Renal pelvis (tissue), 4 donors: ENCODE data around the gene USP31. TPM values are rescaled to one million over a fixed set of nuclear protein-coding genes. Genes with fewer than 3 reads are reported as not detected.

Source experiments
- DNase-seq: peaks from one replicate; pipeline ENCODE4 v3.0.0-alpha.2; 2013
- polyA plus RNA-seq, 3 donors: library from polyadenylated mRNA; unstranded; fragments of 120-200 nt; gene quantifications; one replicate each; pipeline ENCODE4 v1.2.1, GENCODE V29; 2013; ENCODE audit not compliant: insufficient read length in 3 of 3

USP31 gene
- polyA plus RNA-seq, 3 donors: 6.0 to 8.3 (median 8.2) TPM

DNA sequence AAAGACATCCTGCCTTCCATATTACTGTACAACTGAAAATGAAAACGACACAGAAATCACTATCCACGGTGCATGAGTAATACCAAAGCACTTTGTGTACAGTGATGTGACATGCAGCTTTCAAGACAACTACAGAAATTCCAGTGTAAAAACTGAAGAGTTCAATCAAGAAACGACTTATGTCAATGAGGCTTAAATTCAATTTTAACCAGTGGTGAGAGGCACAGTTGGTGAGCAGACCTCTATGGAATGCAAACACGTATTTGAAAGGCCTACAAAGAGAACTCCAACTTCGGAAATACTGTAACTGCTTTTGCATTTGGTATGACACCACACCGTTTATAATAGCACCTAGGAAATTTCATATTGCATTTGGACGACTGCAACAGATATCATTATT lies 87.6 kb downstream of the USP31 start:
- DNase-seq: no peak

GRCh38 chr16:23060458-23061320 lies 88.6 kb downstream of the USP31 start:
- peak; percentile 63 for DNase-seq

DNA sequence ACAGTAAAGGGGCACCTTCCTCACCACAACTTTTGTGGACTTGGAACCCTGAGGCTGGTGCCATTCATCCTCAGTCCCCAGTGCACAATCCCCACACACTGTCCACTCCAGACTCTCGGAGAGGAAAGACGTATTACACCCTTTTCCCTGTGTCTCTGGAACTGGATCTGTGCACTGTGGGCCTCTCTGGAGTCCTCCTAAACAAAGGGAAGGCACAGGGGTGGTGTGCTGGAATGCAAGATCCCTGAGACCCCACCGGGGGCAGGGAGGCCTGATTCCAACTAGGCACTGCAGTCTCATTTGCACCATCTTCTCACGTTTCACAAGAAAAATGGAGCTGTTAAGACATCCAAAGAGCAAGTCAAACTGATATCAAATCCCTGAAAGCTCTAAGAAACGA lies 89.8 kb downstream of the USP31 start:
- DNase-seq: no peak

GRCh38 chr16:23058576-23058975 lies 90.7 kb downstream of the USP31 start:
- no peak for DNase-seq

DNA sequence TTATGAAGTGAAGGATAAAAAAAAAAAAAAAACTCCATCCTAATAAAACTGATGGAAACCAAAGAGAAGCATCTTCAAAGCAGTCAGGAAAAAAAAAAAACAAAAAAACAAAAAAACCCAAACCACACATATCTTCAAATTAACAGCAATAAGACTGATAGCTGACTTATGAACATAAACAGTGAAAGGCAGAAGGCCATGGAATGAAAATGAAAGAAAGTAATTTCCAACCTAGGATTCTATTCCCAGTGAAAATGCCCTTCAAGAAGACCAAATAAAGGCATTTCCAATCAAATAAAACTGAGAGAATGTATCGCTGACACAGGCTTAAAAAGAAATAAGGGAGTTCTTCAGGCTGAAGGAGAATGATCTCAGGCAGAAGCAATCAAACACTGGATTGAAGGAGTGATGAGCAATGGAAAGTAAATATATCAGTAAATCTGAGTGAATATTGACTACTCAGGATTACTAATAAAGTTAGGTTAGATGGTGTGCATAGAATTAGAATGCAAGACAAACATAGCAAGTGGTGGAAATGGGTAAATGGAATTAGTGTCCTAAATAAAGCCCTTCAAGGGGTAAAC lies 92.1 kb downstream of the USP31 start:
- DNase-seq: no peak

DNA sequence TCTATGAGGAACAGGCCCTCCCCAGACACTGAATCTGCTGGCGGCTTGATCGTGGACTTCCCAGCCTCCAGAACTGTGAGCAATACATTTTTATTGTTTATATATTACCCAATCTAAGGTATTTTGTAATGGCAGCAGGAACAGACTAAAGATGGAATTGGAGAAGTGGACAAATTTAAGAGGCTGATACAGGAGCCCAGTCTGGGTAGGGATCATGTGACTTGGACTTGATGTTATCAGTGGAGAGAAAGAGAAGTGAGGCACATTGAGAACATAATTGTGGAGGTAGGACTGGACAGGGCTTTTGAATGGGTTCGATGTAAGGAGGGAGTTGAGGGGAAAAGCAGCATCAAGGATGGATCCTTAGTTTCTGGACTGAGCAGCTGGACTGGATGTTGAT lies 93.8 kb downstream of the USP31 start:
- no peak for DNase-seq

- no peak for DNase-seq
Measured at GRCh38 chr16:23052908-23053580, 96.2 kb downstream of the USP31 start.

GRCh38 chr16:23052221-23052620 lies 97.0 kb downstream of the USP31 start:
- DNase-seq: no peak

DNA sequence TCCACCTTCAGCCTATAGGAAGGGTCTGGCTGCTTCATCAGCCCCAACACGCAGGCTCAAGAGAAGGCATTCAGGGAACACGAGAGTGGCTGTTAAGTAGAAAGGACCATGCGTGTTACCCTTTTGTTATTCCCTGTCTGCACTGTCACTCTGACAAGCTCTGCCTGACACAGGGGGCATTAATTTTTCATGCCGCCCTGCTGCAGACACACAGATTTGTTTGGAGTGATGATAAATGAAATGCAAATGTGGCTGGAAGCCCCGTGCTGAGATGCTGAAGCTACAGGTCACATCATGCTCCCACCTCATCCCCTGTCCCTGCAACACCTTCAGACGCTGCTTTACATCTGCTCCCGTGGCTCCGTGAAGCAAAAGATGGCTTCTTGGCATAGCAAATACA lies 97.7 kb downstream of the USP31 start:
- no peak for DNase-seq

DNA sequence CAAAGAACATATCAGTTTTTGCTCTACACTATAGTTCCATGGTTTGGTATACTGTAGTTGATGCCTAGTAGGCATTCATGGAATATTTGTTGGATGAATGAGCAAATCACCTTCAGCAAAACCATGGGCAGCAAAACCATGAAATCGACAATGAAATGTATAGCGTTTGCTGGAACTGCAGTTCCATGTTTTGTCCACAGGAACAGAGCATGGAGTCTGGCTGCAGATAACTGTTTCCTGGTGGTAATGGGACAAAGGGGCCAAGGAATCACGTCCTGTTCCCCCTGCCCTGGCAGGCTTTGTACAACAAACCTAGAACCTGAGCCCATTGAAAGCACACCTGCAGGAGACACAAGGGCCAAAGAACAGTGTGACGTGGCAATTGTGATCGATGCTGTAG lies 101.1 kb downstream of the USP31 start:
- DNase-seq: no peak

DNA sequence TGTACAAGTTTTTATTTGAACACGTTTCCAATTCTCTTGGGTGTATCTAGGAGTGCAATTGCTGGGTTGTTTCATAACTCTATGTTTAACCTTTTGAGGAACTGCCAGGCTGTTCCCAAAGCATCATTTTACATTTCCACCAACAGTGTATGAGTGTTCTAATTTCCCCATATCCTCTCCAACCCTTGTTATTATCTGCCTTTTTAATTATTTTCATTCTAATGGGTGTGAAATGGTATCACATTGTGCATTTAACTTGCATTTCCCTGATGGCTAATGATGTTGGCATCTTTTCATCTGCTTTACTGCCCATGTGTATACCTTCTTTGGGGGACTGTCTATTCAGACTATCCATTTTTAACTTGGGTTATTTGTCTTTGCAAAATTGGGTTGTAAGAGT lies 104.2 kb downstream of the USP31 start:
- DNase-seq: no peak

GRCh38 chr16:23040246-23040645 lies 109.0 kb downstream of the USP31 start:
- no peak for DNase-seq

GRCh38 chr16:23039118-23039517 lies 110.1 kb downstream of the USP31 start:
- DNase-seq: no peak

GRCh38 chr16:23035240-23035639 lies 114.0 kb downstream of the USP31 start:
- no peak for DNase-seq

DNA sequence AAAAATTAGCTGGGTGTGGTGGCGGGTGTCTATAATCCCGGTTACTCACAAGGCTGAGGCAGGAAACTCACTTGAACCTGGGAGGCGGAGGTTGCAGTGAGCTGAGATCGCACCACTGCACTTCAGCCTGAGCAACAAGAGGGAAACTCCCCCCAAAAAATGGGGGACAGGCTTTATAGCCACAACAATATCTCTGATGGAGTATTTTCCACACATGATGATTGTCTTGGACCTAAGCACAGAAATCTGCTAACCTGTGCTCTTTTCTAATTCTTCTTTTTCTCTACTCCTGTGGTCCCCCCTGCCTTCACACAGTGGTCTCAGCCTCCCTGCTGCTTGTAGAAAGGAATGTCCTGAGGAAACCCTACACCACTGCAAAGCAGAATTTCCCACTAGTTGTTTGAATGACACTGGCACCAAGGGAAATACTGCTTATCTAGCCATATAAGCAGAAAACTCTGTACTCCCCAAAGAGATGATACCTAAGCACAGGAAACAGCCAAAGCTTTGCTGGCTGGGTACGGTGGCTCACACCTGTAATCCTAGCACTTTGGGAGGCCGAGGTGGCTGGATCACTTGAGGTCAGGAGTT lies 117.6 kb downstream of the USP31 start:
- DNase-seq: peak; percentile 24

DNA sequence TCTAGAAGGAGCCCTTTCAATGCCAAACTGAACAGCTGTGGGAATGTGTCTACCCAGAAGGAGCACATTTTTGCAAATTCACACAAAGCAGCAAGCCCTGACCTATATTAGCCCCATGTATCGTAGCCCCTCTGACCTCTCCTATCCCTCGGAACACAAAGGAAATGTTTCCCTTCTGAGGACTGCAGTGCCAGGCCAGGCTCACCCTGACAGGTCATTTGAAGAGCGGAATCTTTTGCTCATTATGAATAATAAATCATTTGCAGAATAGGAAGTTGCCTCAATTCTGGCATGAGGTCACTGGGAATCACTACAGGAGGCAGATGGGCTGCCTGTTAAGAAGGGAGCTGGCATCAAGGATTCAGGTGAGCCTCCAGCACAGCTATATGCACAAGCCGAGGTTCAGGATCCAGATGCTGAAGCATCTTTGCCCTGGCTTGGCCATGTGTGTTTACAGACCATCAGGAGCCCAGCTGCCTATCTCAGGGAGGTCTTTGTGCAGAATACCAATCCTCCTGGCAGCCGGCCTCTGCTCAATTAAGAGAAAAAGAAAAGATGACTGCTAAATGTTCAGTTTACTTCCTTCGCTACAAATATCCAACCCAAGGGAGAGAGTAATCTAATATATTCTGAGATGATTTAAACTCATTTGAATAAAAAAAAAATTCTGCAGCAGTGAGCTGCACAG lies 119.4 kb downstream of the USP31 start:
- no peak for DNase-seq

GRCh38 chr16:23027386-23027785 lies 121.9 kb downstream of the USP31 start:
- no peak for DNase-seq

DNA sequence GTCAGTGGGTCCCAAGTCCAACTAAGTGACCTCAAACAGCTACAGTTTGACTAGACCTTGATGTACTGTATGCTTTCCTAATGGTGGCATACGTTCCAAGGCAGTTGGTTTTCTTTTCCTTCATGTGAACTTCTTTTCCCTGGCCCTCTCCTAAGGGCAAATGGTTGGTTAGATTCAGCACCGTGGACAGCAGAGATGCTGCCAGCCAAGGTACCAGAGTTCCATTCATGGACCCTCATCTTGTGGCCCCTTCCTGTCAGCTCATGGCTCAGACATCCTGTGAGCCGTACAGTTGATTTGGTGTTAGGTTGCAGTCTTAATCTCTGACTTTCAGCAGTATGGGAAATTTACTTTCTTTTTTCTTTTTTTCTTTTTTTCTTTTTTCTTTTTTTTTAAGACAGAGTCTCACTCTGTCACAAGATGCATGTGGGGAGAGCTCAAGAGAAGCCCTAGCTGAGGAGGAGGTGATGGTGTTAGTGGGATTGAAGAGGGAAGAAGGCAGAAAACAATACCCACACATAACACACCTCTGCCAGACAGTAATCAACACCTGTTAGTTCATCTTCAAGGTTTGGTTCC lies 122.4 kb downstream of the USP31 start:
- DNase-seq: peak; percentile 82

DNA sequence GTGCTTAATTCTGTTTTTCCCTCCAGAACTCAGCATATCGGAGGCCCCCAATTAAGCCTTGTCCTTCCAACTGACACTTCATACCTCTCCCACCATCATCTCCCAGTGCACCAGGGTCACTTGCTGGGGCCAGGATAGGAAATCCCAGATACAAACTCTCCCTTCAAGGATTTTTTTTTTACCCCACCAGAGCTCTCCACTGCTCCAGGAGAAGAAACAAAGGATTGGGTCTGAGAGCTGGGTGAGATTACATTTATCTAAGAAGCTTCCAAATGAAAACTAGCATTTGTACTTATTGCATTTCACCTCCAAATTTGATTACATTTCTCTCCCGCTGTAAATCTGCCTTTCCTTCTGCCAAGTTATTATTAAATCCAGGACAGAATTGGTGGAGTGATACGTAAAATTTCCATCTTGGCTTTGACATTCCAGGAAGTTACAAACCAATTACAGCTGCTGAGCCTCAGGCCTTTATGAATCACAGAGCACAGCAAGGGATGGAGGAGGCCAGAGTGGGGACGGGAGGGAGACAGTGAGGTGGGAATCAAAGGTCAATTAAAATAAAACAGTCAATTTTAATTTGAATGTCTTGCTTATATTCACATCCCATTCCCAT lies 123.5 kb downstream of the USP31 start:
- no peak for DNase-seq

DNA sequence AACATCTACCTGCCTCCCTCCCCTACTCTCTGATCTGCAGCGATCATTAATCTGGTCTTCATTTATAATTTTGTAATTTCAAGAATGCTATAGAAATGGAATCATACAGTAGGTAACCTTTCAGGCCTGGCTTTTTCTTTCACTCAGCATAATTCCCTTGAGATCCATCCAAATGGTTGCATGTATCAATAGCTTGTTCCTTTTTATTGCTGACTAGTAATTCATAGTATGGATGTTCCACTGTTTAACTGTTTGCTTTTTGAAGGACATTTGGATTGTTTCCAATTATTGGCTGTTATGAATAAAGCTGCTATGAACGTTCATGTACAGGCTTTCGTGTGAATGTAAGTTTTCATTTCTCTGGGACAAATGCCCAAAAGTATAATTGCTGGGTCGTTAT lies 125.2 kb downstream of the USP31 start:
- no peak for DNase-seq

GRCh38 chr16:23020084-23020483 lies 129.2 kb downstream of the USP31 start:
- DNase-seq: no peak
